K562 (cell line): Measurements from ENCODE around the gene AKAP7. TPM values are rescaled to one million over a fixed set of nuclear protein-coding genes. Genes with fewer than 3 reads are reported as not detected.

ENCODE experiments used
- ARID2 ChIP-seq: fragments of 450-650 bp; IDR thresholded peaks from 2 replicates; pipeline ENCODE4 v1.6.1; 2017; ENCODE audit warnings: antibody characterized with exemption, mild to moderate bottlenecking
- CBX8 ChIP-seq: fragments of 200-600 bp; sonication (generic); IDR thresholded peaks from 2 replicates; pipeline ENCODE4 v1.6.1; 2012; ENCODE audit warnings: borderline replicate concordance, mixed run types, low read depth, mild to moderate bottlenecking, moderate library complexity, mixed read lengths, low read length, control low read depth, inconsistent platforms; ENCODE audit not compliant: poor library complexity, severe bottlenecking; ENCODE audit errors: extremely low read depth
- CTCFL ChIP-seq: IDR thresholded peaks from 2 replicates; pipeline ENCODE4 v1.6.1; 2011; ENCODE audit warnings: borderline replicate concordance, low read depth, mild to moderate bottlenecking, moderate library complexity, low read length; ENCODE audit not compliant: insufficient read depth, poor library complexity, severe bottlenecking
- ETV1 ChIP-seq: fragments of 450-650 bp; conservative IDR thresholded peaks from 2 replicates; pipeline ENCODE4 v1.6.1; 2016; ENCODE audit warnings: missing genetic modification characterization, control low read depth, low read depth, missing compliant biosample characterization
- FOXJ3 ChIP-seq: sonication (generic); formaldehyde crosslinking; IDR thresholded peaks from 2 replicates; pipeline ENCODE4 v1.4.0; 2020; ENCODE audit warnings: mild to moderate bottlenecking, missing genetic modification reagents
- GMEB1 ChIP-seq: fragments of 250-450 bp; sonication (Bioruptor Pico); IDR thresholded peaks from 2 replicates; pipeline ENCODE4 v1.4.0; 2020; ENCODE audit warnings: mild to moderate bottlenecking
- HMGXB4 ChIP-seq: sonication (generic); formaldehyde crosslinking; IDR thresholded peaks from 2 replicates; pipeline ENCODE4 v1.8.1; 2023; ENCODE audit warnings: mild to moderate bottlenecking, missing genetic modification reagents
- HNRNPUL1 ChIP-seq: fragments of 200-400 bp; formaldehyde crosslinking; IDR thresholded peaks from 2 replicates; pipeline ENCODE4 v1.6.1; 2017; ENCODE audit warnings: low read length
- ILF3 ChIP-seq: fragments of 450-650 bp; IDR thresholded peaks from 2 replicates; pipeline ENCODE4 v1.6.1; 2018; ENCODE audit warnings: antibody characterized with exemption, mild to moderate bottlenecking, moderate library complexity, borderline replicate concordance
- KAT7 ChIP-seq: sonication (generic); formaldehyde crosslinking; IDR thresholded peaks from 2 replicates; pipeline ENCODE4 v1.8.0; 2022; ENCODE audit warnings: missing genetic modification reagents, mild to moderate bottlenecking, borderline replicate concordance
- MXD1 ChIP-seq: fragments of 250-450 bp; sonication (Bioruptor Pico); IDR thresholded peaks from 2 replicates; pipeline ENCODE4 v1.8.0; 2021; ENCODE audit warnings: borderline replicate concordance, mild to moderate bottlenecking, moderate library complexity; ENCODE audit not compliant: poor library complexity, severe bottlenecking
- PTRF ChIP-seq: fragments of 450-650 bp; IDR thresholded peaks from 2 replicates; pipeline ENCODE4 v1.6.1; 2016; ENCODE audit warnings: mild to moderate bottlenecking, missing genetic modification characterization, missing compliant biosample characterization
- RBFOX2 ChIP-seq: fragments of 200-400 bp; formaldehyde crosslinking; IDR thresholded peaks from 2 replicates; pipeline ENCODE4 v1.6.1; 2017; ENCODE audit warnings: low read depth, mild to moderate bottlenecking, low read length, moderate library complexity
- SLC30A9 ChIP-seq: fragments of 250-450 bp; sonication (Bioruptor Pico); IDR thresholded peaks from 2 replicates; pipeline ENCODE4 v1.8.0; 2022; ENCODE audit warnings: mild to moderate bottlenecking, moderate library complexity
- SMAD2 ChIP-seq: fragments of 150-350 bp; IDR thresholded peaks from 2 replicates; pipeline ENCODE4 v1.6.1; 2014; ENCODE audit warnings: low read depth, mild to moderate bottlenecking, low read length
- TCF3 ChIP-seq: sonication (generic); formaldehyde crosslinking; IDR thresholded peaks from 2 replicates; pipeline ENCODE4 v1.4.0; 2020; ENCODE audit warnings: mild to moderate bottlenecking, missing genetic modification reagents
- ZNF140 ChIP-seq: fragments of 250-450 bp; sonication (Bioruptor Pico); IDR thresholded peaks from 2 replicates; pipeline ENCODE4 v1.8.0; 2021; ENCODE audit warnings: moderate library complexity, mild to moderate bottlenecking, inconsistent platforms
- polyA plus RNA-seq, 8 experiments: library from polyadenylated mRNA; depleted of rRNA in 4 of 8; stranded (reverse) in 5 of 8; unstranded in 3 of 8; fragments of >200 nt; fragmentation: Nextera tagmentation in 2 of 8; fragmentation: Illumina TruSeq in 1 of 8; extraction: Ambion mirVana in 2 of 8; extraction: Trizol in 1 of 8; gene quantifications; 2 replicates each; pipeline versions ENCODE4 v1.2.1 to v1.2.3, GENCODE V29; 2011 to 2014; ENCODE audit warnings: inconsistent platforms in 1 of 8, missing spikeins in 1 of 8
- total RNA-seq, 7 experiments: library from RNA; depleted of rRNA in 6 of 7; stranded (reverse); fragments of >200 nt in 6 of 7; fragmentation: Illumina TruSeq in 2 of 7; extraction: Trizol in 2 of 7; gene quantifications; 2 replicates each; pipeline versions ENCODE4 v1.2.1 to v1.2.3, GENCODE V29; 2011 to 2021; ENCODE audit warnings: low replicate concordance in 1 of 7
- TF ChIP-seq, protein P1 (sequence below), 2 experiments: IDR thresholded peaks; 2 replicates each; pipeline ENCODE4 v1.6.1; 2012; ENCODE audit warnings: improper control_type of control experiment in 2 of 2, low read depth in 2 of 2, low read length in 2 of 2, borderline replicate concordance in 1 of 2

AKAP7 gene
- total and polyA plus RNA-seq, 9 of the 15 experiments (the other 6 are each of a cell fraction or from before 2014, with no cell fraction given) = 0.82 to 2.6 (median 1.6) TPM

DNA sequence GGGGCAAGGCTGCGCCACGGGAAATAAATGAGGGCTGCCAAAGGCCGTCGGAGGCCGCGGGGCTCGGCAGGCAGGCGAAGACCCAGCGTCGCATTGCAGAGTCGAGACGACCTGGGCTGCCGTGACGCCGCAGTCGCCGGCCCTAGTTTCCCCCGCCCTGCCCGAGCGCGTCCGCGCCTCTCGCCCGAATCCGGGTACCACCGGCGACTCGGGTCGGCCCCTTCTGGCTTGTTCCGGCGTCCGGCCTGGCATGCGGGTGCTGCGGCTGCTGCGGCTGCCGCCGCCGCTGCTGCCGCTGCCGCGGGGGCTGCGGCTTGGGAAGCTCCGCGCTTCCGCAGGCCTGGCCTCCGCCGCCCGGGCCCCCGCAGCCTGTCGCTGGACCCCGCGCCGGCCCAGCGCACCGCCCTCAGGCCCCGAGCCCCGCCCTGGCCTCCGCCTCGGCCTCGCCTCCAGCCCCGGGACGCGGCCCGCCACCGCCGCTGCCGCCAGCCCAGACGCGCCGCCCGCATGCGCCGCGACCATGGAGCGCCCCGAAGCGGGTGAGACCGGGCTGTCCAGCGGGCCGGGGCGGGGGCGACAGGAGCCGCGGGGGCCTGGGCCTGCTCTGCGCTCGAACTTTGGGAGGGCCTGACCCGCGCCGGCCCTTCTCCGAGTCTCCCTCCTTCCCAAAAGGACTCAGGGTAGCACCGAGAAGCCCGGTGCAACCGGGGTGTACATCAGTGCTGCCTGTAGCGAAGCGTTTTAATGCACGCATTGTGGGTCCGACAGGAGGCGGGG, at the start of gene AKAP7 (continued):
- TF ChIP-seq, protein P1, sequence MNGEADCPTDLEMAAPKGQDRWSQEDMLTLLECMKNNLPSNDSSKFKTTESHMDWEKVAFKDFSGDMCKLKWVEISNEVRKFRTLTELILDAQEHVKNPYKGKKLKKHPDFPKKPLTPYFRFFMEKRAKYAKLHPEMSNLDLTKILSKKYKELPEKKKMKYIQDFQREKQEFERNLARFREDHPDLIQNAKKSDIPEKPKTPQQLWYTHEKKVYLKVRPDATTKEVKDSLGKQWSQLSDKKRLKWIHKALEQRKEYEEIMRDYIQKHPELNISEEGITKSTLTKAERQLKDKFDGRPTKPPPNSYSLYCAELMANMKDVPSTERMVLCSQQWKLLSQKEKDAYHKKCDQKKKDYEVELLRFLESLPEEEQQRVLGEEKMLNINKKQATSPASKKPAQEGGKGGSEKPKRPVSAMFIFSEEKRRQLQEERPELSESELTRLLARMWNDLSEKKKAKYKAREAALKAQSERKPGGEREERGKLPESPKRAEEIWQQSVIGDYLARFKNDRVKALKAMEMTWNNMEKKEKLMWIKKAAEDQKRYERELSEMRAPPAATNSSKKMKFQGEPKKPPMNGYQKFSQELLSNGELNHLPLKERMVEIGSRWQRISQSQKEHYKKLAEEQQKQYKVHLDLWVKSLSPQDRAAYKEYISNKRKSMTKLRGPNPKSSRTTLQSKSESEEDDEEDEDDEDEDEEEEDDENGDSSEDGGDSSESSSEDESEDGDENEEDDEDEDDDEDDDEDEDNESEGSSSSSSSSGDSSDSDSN (IDR thresholded peaks at IDR 0.05; ENCODE audit: borderline replicate concordance in 1 of 2, low read depth in 2 of 2, low read length in 2 of 2) = peak in 1 of 2 experiments; percentile 65; a peak in 1 of 4 replicates
- TF ChIP-seq SLC30A9 (no peak), KAT7 (CRISPR knock-in tag) (no peak), HNRNPUL1 (no peak), GMEB1 (CRISPR knock-in tag) (0 out of 2 replicates have a peak, but pooled peaks have one; percentile 6), TCF3 (no peak), ARID2 (no peak), HMGXB4 (CRISPR knock-in tag) (0 out of 2 replicates have a peak, but pooled peaks have one; percentile 40), FOXJ3 (CRISPR knock-in tag) (no peak), RBFOX2 (peak; percentile 74), ZNF140 (CRISPR knock-in tag) (no peak), ILF3 (no peak), ETV1 (tag) (no peak), SMAD2 (no peak), PTRF (tag) (no peak), CBX8 (no peak), CTCFL (no peak), MXD1 (CRISPR knock-in tag) (no peak)
